Activated CD4-positive, alpha-beta T cell treated with anti-CD3 and anti-CD28 coated beads, Interleukin-2, amount 10 ng/mL, durations not matched to agents 24 days and 14 days (primary cell): Measurements from ENCODE around the gene LRRC14B. TPM values are rescaled to one million over a fixed set of nuclear protein-coding genes. Genes with fewer than 3 reads are reported as not detected.

Source experiments
- DNase-seq: peaks from one replicate; pipeline ENCODE4 v3.0.0; 2022
- H3K27ac Mint-ChIP-seq: one replicate; pipeline ENCODE4 v1.8.0; 2022; ENCODE audit warnings: mild to moderate bottlenecking, mixed read lengths
- H3K27me3 Mint-ChIP-seq: one replicate; pipeline ENCODE4 v1.8.0; 2022; ENCODE audit warnings: mixed read lengths
- H3K36me3 Mint-ChIP-seq: one replicate; pipeline ENCODE4 v1.8.0; 2022; ENCODE audit warnings: low read depth, mild to moderate bottlenecking, mixed read lengths
- H3K4me1 Mint-ChIP-seq: one replicate; pipeline ENCODE4 v1.8.0; 2021; ENCODE audit warnings: mixed read lengths
- H3K4me3 Mint-ChIP-seq: one replicate; pipeline ENCODE4 v1.8.0; 2022; ENCODE audit warnings: mild to moderate bottlenecking, moderate library complexity, mixed read lengths
- H3K9me3 Mint-ChIP-seq: one replicate; pipeline ENCODE4 v1.8.0; 2021; ENCODE audit warnings: mixed read lengths
- intact Hi-C: fragments of 100-400 bp; cut with micrococcal nuclease; formaldehyde crosslinking; loops from one replicate; pipeline ENCODE4 v1.15.1; 2023
- total RNA-seq: library from RNA; stranded (reverse); gene quantifications from 2 replicates; pipeline ENCODE4 v1.2.3, GENCODE V29; 2022

LRRC14B gene
- total RNA-seq, 1 donor from 2014 or later: not detected

- no peak for DNase-seq
- peaks cover 12% of the 10 kb centered on the region for H3K4me1 Mint-ChIP-seq
- H3K36me3 Mint-ChIP-seq: no peaks in the 10 kb centered on the region
- H3K9me3 Mint-ChIP-seq: no peaks in the 10 kb centered on the region
- peaks cover 4% of the 10 kb centered on the region for H3K27me3 Mint-ChIP-seq
- intact Hi-C loops: loop anchor here (2.0 to 5.0 kb wide), 2 partner anchors 31 to 244 kb away; partner anchors contain the start of genes CCDC127 and SDHA
- H3K4me3 Mint-ChIP-seq: no peak overlapping the region
- no peak overlapping the region for H3K27ac Mint-ChIP-seq
Observed at GRCh38 chr5:187617-188451, 3.5 kb upstream of the LRRC14B start.

- intact Hi-C loops: loop anchor here (2.0 to 5.0 kb wide), 2 partner anchors 30 to 244 kb away; partner anchors contain the start of genes CCDC127 and SDHA
- DNase-seq: peak; percentile 97
- H3K36me3 Mint-ChIP-seq: no peaks in the 10 kb centered on the region
- no peak overlapping the region for H3K27ac Mint-ChIP-seq
- H3K9me3 Mint-ChIP-seq: no peaks in the 10 kb centered on the region
- H3K4me1 Mint-ChIP-seq: peaks cover 12% of the 10 kb centered on the region
- H3K27me3 Mint-ChIP-seq: peaks cover 4% of the 10 kb centered on the region
- peak overlapping the region; percentile 35 for H3K4me3 Mint-ChIP-seq
Observed at GRCh38 chr5:188488-189481, 2.5 kb upstream of the LRRC14B start.

GRCh38 chr5:189486-189885 is 1.8 kb upstream of the LRRC14B start:
- intact Hi-C loops: loop anchor here (2.0 to 5.0 kb wide), 2 partner anchors 29 to 243 kb away; partner anchors contain the start of genes CCDC127 and SDHA
- H3K27me3 Mint-ChIP-seq: peaks cover 4% of the 10 kb centered on the region
- H3K9me3 Mint-ChIP-seq: no peaks in the 10 kb centered on the region
- no peak for DNase-seq
- no peaks in the 10 kb centered on the region for H3K36me3 Mint-ChIP-seq
- no peak overlapping the region for H3K4me3 Mint-ChIP-seq
- H3K27ac Mint-ChIP-seq: no peak overlapping the region
- H3K4me1 Mint-ChIP-seq: peaks cover 12% of the 10 kb centered on the region

GRCh38 chr5:189976-190365 is 1.3 kb upstream of the LRRC14B start:
- DNase-seq: no peak
- peaks cover 3% of the 10 kb centered on the region for H3K27me3 Mint-ChIP-seq
- H3K36me3 Mint-ChIP-seq: no peaks in the 10 kb centered on the region
- H3K27ac Mint-ChIP-seq: no peak overlapping the region
- H3K4me1 Mint-ChIP-seq: peaks cover 12% of the 10 kb centered on the region
- H3K4me3 Mint-ChIP-seq: no peak overlapping the region
- no peaks in the 10 kb centered on the region for H3K9me3 Mint-ChIP-seq
- intact Hi-C loops: loop anchor here (2.0 to 5.0 kb wide), 2 partner anchors 29 to 242 kb away; partner anchors contain the start of genes CCDC127 and SDHA

GRCh38 chr5:190366-191035 is 794 bp upstream of the LRRC14B start:
- H3K27me3 Mint-ChIP-seq: peaks cover 3% of the 10 kb centered on the region
- DNase-seq: no peak
- no peaks in the 10 kb centered on the region for H3K36me3 Mint-ChIP-seq
- no peaks in the 10 kb centered on the region for H3K9me3 Mint-ChIP-seq
- H3K4me3 Mint-ChIP-seq: no peak overlapping the region
- no peak overlapping the region for H3K27ac Mint-ChIP-seq
- intact Hi-C loops: no loop called here
- H3K4me1 Mint-ChIP-seq: peaks cover 15% of the 10 kb centered on the region

GRCh38 chr5:191949-192690 is 825 bp downstream of the LRRC14B start:
- Mint-ChIP-seq H3K4me3 (no peak overlapping the region), H3K9me3 (no peaks in the 10 kb centered on the region), H3K27ac (no peak overlapping the region), H3K4me1 (peaks cover 16% of the 10 kb centered on the region), H3K27me3 (peaks cover 3% of the 10 kb centered on the region), H3K36me3 (no peaks in the 10 kb centered on the region)
- no peak for DNase-seq
- intact Hi-C loops: no loop called here

- no peaks in the 10 kb centered on the region for H3K36me3 Mint-ChIP-seq
- no peaks in the 10 kb centered on the region for H3K9me3 Mint-ChIP-seq
- H3K27ac Mint-ChIP-seq: no peak overlapping the region
- DNase-seq: no peak
- peaks cover 16% of the 10 kb centered on the region for H3K4me1 Mint-ChIP-seq
- peaks cover 3% of the 10 kb centered on the region for H3K27me3 Mint-ChIP-seq
- no peak overlapping the region for H3K4me3 Mint-ChIP-seq
- intact Hi-C loops: no loop called here
Observed at GRCh38 chr5:192691-192969, 1.3 kb downstream of the LRRC14B start.

GRCh38 chr5:192970-193831 is 1.9 kb downstream of the LRRC14B start:
- H3K27me3 Mint-ChIP-seq: peaks cover 3% of the 10 kb centered on the region
- H3K27ac Mint-ChIP-seq: no peak overlapping the region
- intact Hi-C loops: no loop called here
- H3K36me3 Mint-ChIP-seq: no peaks in the 10 kb centered on the region
- no peak overlapping the region for H3K4me3 Mint-ChIP-seq
- peaks cover 15% of the 10 kb centered on the region for H3K4me1 Mint-ChIP-seq
- no peak for DNase-seq
- H3K9me3 Mint-ChIP-seq: no peaks in the 10 kb centered on the region

GRCh38 chr5:194102-194501 is 2.8 kb downstream of the LRRC14B start:
- Mint-ChIP-seq H3K4me1 (peaks cover 8% of the 10 kb centered on the region), H3K9me3 (no peaks in the 10 kb centered on the region), H3K4me3 (no peak overlapping the region)

GRCh38 chr5:194603-195209 is 3.4 kb downstream of the LRRC14B start:
- no peak overlapping the region for H3K4me3 Mint-ChIP-seq
- H3K36me3 Mint-ChIP-seq: no peaks in the 10 kb centered on the region
- no peak overlapping the region for H3K27ac Mint-ChIP-seq
- peaks cover 3% of the 10 kb centered on the region for H3K27me3 Mint-ChIP-seq
- no peaks in the 10 kb centered on the region for H3K9me3 Mint-ChIP-seq
- intact Hi-C loops: no loop called here
- H3K4me1 Mint-ChIP-seq: peaks cover 8% of the 10 kb centered on the region
- no peak for DNase-seq

More at GRCh38 chr5:194102-194501, 2.8 kb downstream of the LRRC14B start:
- intact Hi-C loops: no loop called here
- DNase-seq: no peak
- H3K27ac Mint-ChIP-seq: no peak overlapping the region
- no peaks in the 10 kb centered on the region for H3K36me3 Mint-ChIP-seq
- H3K27me3 Mint-ChIP-seq: peaks cover 3% of the 10 kb centered on the region

- Mint-ChIP-seq H3K4me1 (peaks cover 4% of the 10 kb centered on the region), H3K4me3 (no peak overlapping the region), H3K27ac (no peak overlapping the region), H3K36me3 (no peaks in the 10 kb centered on the region), H3K9me3 (no peaks in the 10 kb centered on the region), H3K27me3 (peaks cover 3% of the 10 kb centered on the region)
- DNase-seq: no peak
- intact Hi-C loops: no loop called here
Observed at GRCh38 chr5:195401-196160, 4.3 kb downstream of the LRRC14B start.
